Kidney (tissue), 14 donors: ENCODE data around the gene TMEM131. TPM values are rescaled to one million over a fixed set of nuclear protein-coding genes. Genes with fewer than 3 reads are reported as not detected.
"Not testable (repeated sequence)": the region's sequence is repeated elsewhere in the genome, so short reads cannot be mapped to it uniquely, and the experiment has no call there.

ENCODE experiments used
- DNase-seq, 5 donors: peaks; one replicate each; pipeline ENCODE4 v3.0.0-alpha.2; 2013 to 2020
- FAIRE-seq: peaks from 2 replicates; lab custom pipeline; 2012; peaks lifted over from hg19 to GRCh38; lab: Jason Lieb, UNC
- H3K27ac ChIP-seq, 2 donors: one replicate each; pipeline ENCODE4 v1.7.0; 2013; ENCODE audit warnings: low read depth in 2 of 2, low read length in 2 of 2, inconsistent platforms in 1 of 2
- H3K27me3 ChIP-seq: one replicate; pipeline ENCODE4 v1.7.1; 2013; ENCODE audit warnings: low read length, inconsistent platforms; ENCODE audit not compliant: control insufficient read depth, insufficient read depth
- H3K36me3 ChIP-seq, 3 donors: one replicate each; pipeline versions ENCODE4 v1.7.0 to v1.7.1; 2013; ENCODE audit warnings: low read length in 3 of 3, control low read depth in 1 of 3, inconsistent platforms in 1 of 3; ENCODE audit not compliant: insufficient read depth in 3 of 3, control insufficient read depth in 2 of 3
- H3K4me1 ChIP-seq, 3 donors: one replicate each; pipeline versions ENCODE4 v1.7.0 to v1.7.1; 2013; ENCODE audit warnings: low read length in 3 of 3, inconsistent platforms in 1 of 3, low read depth in 1 of 3; ENCODE audit not compliant: control insufficient read depth in 2 of 3, insufficient read depth in 2 of 3
- H3K4me3 ChIP-seq, 3 donors: one replicate each; pipeline versions ENCODE4 v1.7.0 to v1.8.1; 2013; ENCODE audit warnings: low read length in 3 of 3, control low read depth in 1 of 3, inconsistent platforms in 1 of 3
- H3K9ac ChIP-seq, 3 donors: one replicate each; pipeline versions ENCODE4 v1.7.0 to v1.7.1; 2013; ENCODE audit warnings: low read length in 3 of 3, control low read depth in 1 of 3, inconsistent platforms in 1 of 3
- H3K9me3 ChIP-seq, 3 donors: one replicate each; pipeline versions ENCODE4 v1.7.0 to v1.7.1; 2013; ENCODE audit warnings: low read length in 3 of 3, control low read depth in 1 of 3, inconsistent platforms in 1 of 3; ENCODE audit not compliant: control insufficient read depth in 2 of 3, insufficient read depth in 1 of 3
- intact Hi-C: fragments of 100-400 bp; cut with DNase I; formaldehyde crosslinking; loops from one replicate; pipeline ENCODE4 v1.11.1; 2022
- polyA plus RNA-seq: library from polyadenylated mRNA; stranded (reverse); fragments of 350-450 nt; fragmentation: Illumina TruSeq; extraction: RNeasy Lipid Tissue Mini Kit (QIAGEN cat#74804); gene quantifications from one replicate; pipeline ENCODE4 v1.2.3, GENCODE V29; 2014; ENCODE audit warnings: low read depth, low replicate concordance; ENCODE audit not compliant: insufficient read depth
- total RNA-seq: library from RNA; stranded (reverse); fragmentation: NEBNext Ultra II Directional; extraction: Animal tissue kit (Norgen Biotek cat#: 25700); gene quantifications from one replicate; pipeline ENCODE4 v1.2.1, GENCODE V29; 2021
- TF ChIP-seq, protein P1 (sequence below): IDR thresholded peaks from 3 replicates; pipeline ENCODE4 v1.5.1; 2012; ENCODE audit warnings: mild to moderate bottlenecking, moderate library complexity, borderline replicate concordance; ENCODE audit not compliant: insufficient read depth; ENCODE audit errors: extremely low read depth
- donor health status: control.
- donor health status: control.
- donor health status: control.
- donor health status: control.
- donor health status: control.
- donor health status: DM: yes; HTN: yes; CAD: no.
- donor health status: Normal renal cell carcinoma (clear cell type).

TMEM131 gene
- total and polyA plus RNA-seq, 2 donors from 2014 or later = 8.0 to 38.4 TPM

GRCh38 chr2:97714084-97714949 lies 281.4 kb downstream of the TMEM131 start:
- TF ChIP-seq, protein P1, sequence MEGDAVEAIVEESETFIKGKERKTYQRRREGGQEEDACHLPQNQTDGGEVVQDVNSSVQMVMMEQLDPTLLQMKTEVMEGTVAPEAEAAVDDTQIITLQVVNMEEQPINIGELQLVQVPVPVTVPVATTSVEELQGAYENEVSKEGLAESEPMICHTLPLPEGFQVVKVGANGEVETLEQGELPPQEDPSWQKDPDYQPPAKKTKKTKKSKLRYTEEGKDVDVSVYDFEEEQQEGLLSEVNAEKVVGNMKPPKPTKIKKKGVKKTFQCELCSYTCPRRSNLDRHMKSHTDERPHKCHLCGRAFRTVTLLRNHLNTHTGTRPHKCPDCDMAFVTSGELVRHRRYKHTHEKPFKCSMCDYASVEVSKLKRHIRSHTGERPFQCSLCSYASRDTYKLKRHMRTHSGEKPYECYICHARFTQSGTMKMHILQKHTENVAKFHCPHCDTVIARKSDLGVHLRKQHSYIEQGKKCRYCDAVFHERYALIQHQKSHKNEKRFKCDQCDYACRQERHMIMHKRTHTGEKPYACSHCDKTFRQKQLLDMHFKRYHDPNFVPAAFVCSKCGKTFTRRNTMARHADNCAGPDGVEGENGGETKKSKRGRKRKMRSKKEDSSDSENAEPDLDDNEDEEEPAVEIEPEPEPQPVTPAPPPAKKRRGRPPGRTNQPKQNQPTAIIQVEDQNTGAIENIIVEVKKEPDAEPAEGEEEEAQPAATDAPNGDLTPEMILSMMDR = no peak
- no peaks in the 10 kb centered on the region for H3K9me3 ChIP-seq
- no peak overlapping the region for H3K4me3 ChIP-seq
- H3K4me1 ChIP-seq = peaks cover 0 to 2% (median 0%) of the 10 kb centered on the region in 3 donors
- H3K36me3 ChIP-seq = no peaks in the 10 kb centered on the region
- no peak overlapping the region for H3K27ac ChIP-seq
- peak in 2 of 5 donors; percentile 34 to 74 for DNase-seq
- no peak for FAIRE-seq
- intact Hi-C loops = no loop called here
- no peak overlapping the region for H3K9ac ChIP-seq
- no peaks in the 10 kb centered on the region for H3K27me3 ChIP-seq

- no peak for FAIRE-seq
- H3K9ac ChIP-seq = no peak within 1 kb of the TSS
- no peaks in the 10 kb centered on the region for H3K9me3 ChIP-seq
- intact Hi-C loops = no loop called here
- peaks cover 0 to 2% (median 0%) of the 10 kb centered on the region in 3 donors for H3K4me1 ChIP-seq
- H3K27me3 ChIP-seq = no peaks in the 10 kb centered on the region
- DNase-seq = peak in 3 of 5 donors; percentile 26 to 76 (median 45)
- H3K27ac ChIP-seq = no peak within 1 kb of the TSS
- H3K36me3 ChIP-seq = no peaks in the 10 kb centered on the region
- no peak within 1 kb of the TSS for H3K4me3 ChIP-seq
- TF ChIP-seq, protein P1 = no peak
Observed at GRCh38 chr2:97713296-97714083, 282.3 kb downstream of the TMEM131 start, which contains the start of gene ZAP70. ZAP70 (plus strand) TSS chr2:97713576; CDS start chr2:97724037, 10,461 bp downstream.

DNA sequence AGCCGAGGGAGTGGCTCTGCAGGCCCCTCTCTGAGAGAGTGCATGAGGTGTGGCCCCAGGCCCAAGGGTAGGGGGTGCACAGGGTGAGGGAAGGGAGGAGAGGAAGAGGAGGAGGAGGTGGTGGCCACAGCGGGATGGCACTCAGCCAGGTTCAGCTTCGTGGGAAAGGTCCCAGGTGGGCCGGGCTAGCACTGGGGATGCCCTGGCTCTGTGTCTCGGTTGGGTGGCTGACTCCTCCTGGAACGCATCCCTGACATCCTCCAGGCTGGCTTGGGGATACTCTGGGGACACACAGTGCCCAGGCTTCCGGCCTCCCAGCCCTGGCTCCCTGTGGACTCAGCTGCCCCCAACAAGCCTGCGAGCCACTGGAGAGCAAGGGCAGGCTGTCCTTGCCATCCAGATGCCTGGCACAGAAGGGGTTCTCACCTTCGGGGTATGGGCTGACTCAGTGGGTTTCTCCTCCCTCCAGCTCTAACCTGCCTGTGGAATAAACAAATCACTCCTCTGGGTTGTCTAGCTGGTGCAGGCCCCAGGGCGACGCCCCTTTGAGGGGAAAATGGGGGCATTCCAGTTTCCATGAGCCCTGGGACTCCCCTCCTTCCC lies 283.0 kb downstream of the TMEM131 start:
- Histone ChIP-seq H3K4me3 (no peak overlapping the region), H3K4me1 (peaks cover 0 to 2% (median 0%) of the 10 kb centered on the region in 3 donors), H3K9me3 (no peaks in the 10 kb centered on the region), H3K36me3 (no peaks in the 10 kb centered on the region), H3K27ac (no peak overlapping the region), H3K9ac (no peak overlapping the region), H3K27me3 (no peaks in the 10 kb centered on the region)
- DNase-seq (peak in 1 of 5 donors; percentile 62), FAIRE-seq (no peak)
- TF ChIP-seq, protein P1 = no peak
- intact Hi-C loops = no loop called here

- H3K27ac ChIP-seq, H3K4me3 ChIP-seq, H3K9me3 ChIP-seq, H3K9ac ChIP-seq, H3K4me1 ChIP-seq, FAIRE-seq, H3K36me3 ChIP-seq, intact Hi-C loops, H3K27me3 ChIP-seq: not testable (repeated sequence)
- peak in 1 of 5 donors; percentile 10 for DNase-seq
Observed at GRCh38 chr2:97712175-97712574, 283.6 kb downstream of the TMEM131 start.
